GM12801 (cell line): Measurements from ENCODE around the gene OCRL.

Experiments used
- CTCF ChIP-seq: IDR thresholded peaks from one replicate; pipeline ENCODE4 v1.5.1; 2011; ENCODE audit warnings: control low read depth; ENCODE audit not compliant: insufficient read length; ENCODE audit errors: extremely low read depth

OCRL gene

GRCh38 chrX:129622757-129623301, 82.8 kb downstream of the OCRL start:
- TF ChIP-seq CTCF, result no peak

- TF ChIP-seq CTCF, result no peak
Measured at GRCh38 chrX:129626026-129626425, 86.0 kb downstream of the OCRL start.

- no peak for TF ChIP-seq CTCF
Measured at GRCh38 chrX:129629837-129630236, 89.8 kb downstream of the OCRL start.

GRCh38 chrX:129631849-129632248, 91.8 kb downstream of the OCRL start:
- no peak for TF ChIP-seq CTCF

- TF ChIP-seq CTCF, result no peak
Measured at GRCh38 chrX:129632443-129632842, 92.4 kb downstream of the OCRL start.

- TF ChIP-seq CTCF, result no peak
Measured at GRCh38 chrX:129634541-129634940, 94.5 kb downstream of the OCRL start.

- no peak for TF ChIP-seq CTCF
Measured at GRCh38 chrX:129636175-129636681, 96.2 kb downstream of the OCRL start.
